SK-N-SH (cell line): ENCODE measurements around the gene MAPRE2. TPM values are rescaled to one million over a fixed set of nuclear protein-coding genes. Genes with fewer than 3 reads are reported as not detected.

ENCODE experiments used
- CTCF ChIA-PET: fragments of 300-600, 350-600 bp; formaldehyde crosslinking; extraction: SDS; loops from one replicate; lab custom pipeline; 2021; lab: Yijun Ruan, JAX
- POLR2A ChIA-PET: fragments of 350-600 bp; sonication (Branson Sonifier 250); formaldehyde crosslinking; extraction: SDS; loops from one replicate; lab custom pipeline; 2020; ENCODE audit warnings: antibody characterized with exemption, inconsistent platforms; lab: Yijun Ruan, JAX
- DNase-seq: peaks from one replicate; pipeline ENCODE4 v3.0.0; 2012
- H2AFZ ChIP-seq: fragments of 200-600 bp; sonication (generic); 2 replicates; pipeline ENCODE4 v1.8.1; 2016; ENCODE audit warnings: antibody characterized with exemption, mild to moderate bottlenecking, low read depth
- H3F3A ChIP-seq: fragments of 200-600 bp; sonication (generic); replicated peaks from 2 replicates; pipeline ENCODE3; 2016; ENCODE audit warnings: antibody characterized with exemption, mild to moderate bottlenecking; ENCODE audit not compliant: insufficient read depth
- H3K27ac ChIP-seq, 2 experiments: fragments of 200-500 bp in 1 of 2; fragments of 200-600 bp in 1 of 2; sonication (Bioruptor generic) in 1 of 2; sonication (generic), shearing (Covaris generic) in 1 of 2; 2 replicates each; pipeline versions ENCODE4 v1.5.1 to v1.6.1; 2014 to 2016; ENCODE audit warnings: low read depth in 2 of 2, inconsistent platforms in 1 of 2, low read length in 1 of 2, mild to moderate bottlenecking in 1 of 2, mixed read lengths in 1 of 2
- H3K27me3 ChIP-seq: fragments of 200-600 bp; sonication (generic), shearing (Covaris generic); 2 replicates; pipeline ENCODE4 v1.6.1; 2016; ENCODE audit warnings: mixed run types; ENCODE audit not compliant: insufficient read depth
- H3K36me3 ChIP-seq, 2 experiments: fragments of 200-500 bp in 1 of 2; fragments of 200-600 bp in 1 of 2; sonication (Bioruptor generic) in 1 of 2; sonication (generic) in 1 of 2; replicated peaks in 1 of 2; 2 replicates each; pipeline versions ENCODE3 to v1.5.1; 2014 to 2016; ENCODE audit warnings: low read length in 1 of 2, mild to moderate bottlenecking in 1 of 2; ENCODE audit not compliant: insufficient read depth in 2 of 2, control insufficient read depth in 1 of 2
- H3K4me1 ChIP-seq, 2 experiments: fragments of 200-500 bp in 1 of 2; fragments of 200-600 bp in 1 of 2; sonication (Bioruptor generic) in 1 of 2; sonication (generic), shearing (Covaris generic) in 1 of 2; 2 replicates each; pipeline versions ENCODE4 v1.5.1 to v1.6.1; 2014 to 2016; ENCODE audit warnings: low read depth in 1 of 2, low read length in 1 of 2, mixed run types in 1 of 2; ENCODE audit not compliant: insufficient read depth in 2 of 2, control insufficient read depth in 1 of 2
- H3K4me2 ChIP-seq: fragments of 200-600 bp; sonication (generic), shearing (Covaris generic); 2 replicates; pipeline ENCODE4 v1.6.1; 2017; ENCODE audit warnings: mixed run types
- H3K4me3 ChIP-seq, 2 experiments: fragments of 200-500 bp in 1 of 2; fragments of 200-600 bp in 1 of 2; sonication (Bioruptor generic) in 1 of 2; sonication (generic), shearing (Covaris generic) in 1 of 2; 2 replicates each; pipeline versions ENCODE4 v1.5.1 to v1.8.1; 2014 to 2016; ENCODE audit warnings: low read depth in 2 of 2, inconsistent platforms in 1 of 2, low read length in 1 of 2, mild to moderate bottlenecking in 1 of 2, mixed read lengths in 1 of 2, moderate library complexity in 1 of 2
- H3K79me2 ChIP-seq: fragments of 200-600 bp; sonication (generic); 2 replicates; pipeline ENCODE4 v1.8.1; 2017; ENCODE audit warnings: mild to moderate bottlenecking; ENCODE audit not compliant: insufficient read depth
- H3K9ac ChIP-seq: fragments of 200-600 bp; sonication (generic); 2 replicates; pipeline ENCODE4 v1.6.1; 2017; ENCODE audit warnings: mixed run types
- H3K9me2 ChIP-seq: fragments of 200-600 bp; sonication (generic); 2 replicates; pipeline ENCODE4 v1.6.1; 2017; ENCODE audit warnings: mixed run types
- H3K9me3 ChIP-seq: fragments of 200-600 bp; sonication (generic); 2 replicates; pipeline ENCODE4 v1.6.1; 2017; ENCODE audit warnings: mixed run types, mild to moderate bottlenecking, moderate library complexity
- H4K20me1 ChIP-seq: fragments of 200-600 bp; sonication (generic); 2 replicates; pipeline ENCODE4 v1.6.1; 2017; ENCODE audit warnings: mild to moderate bottlenecking, mixed run types; ENCODE audit not compliant: insufficient read depth
- CHD2 ChIP-seq: fragments of 150-350 bp; IDR thresholded peaks from 2 replicates; pipeline ENCODE4 v1.6.1; 2018; ENCODE audit warnings: low read length; ENCODE audit not compliant: partially characterized antibody
- ELF1 ChIP-seq: IDR thresholded peaks from 2 replicates; pipeline ENCODE4 v1.4.0; 2012
- EP300 ChIP-seq, 2 experiments: IDR thresholded peaks; 2 replicates each; pipeline versions ENCODE4 v1.4.0 to v1.6.1; 2012; ENCODE audit warnings: borderline replicate concordance in 1 of 2, low read depth in 1 of 2, low read length in 1 of 2
- EZH2phosphoT487 ChIP-seq: fragments of 200-600 bp; sonication (generic); IDR thresholded peaks from 2 replicates; pipeline ENCODE4 v1.6.1; 2017; ENCODE audit warnings: low read depth, mixed run types, mild to moderate bottlenecking, antibody characterized with exemption, moderate library complexity, borderline replicate concordance
- FOSL2 ChIP-seq: IDR thresholded peaks from 2 replicates; pipeline ENCODE4 v1.4.0; 2012; ENCODE audit warnings: low read depth, mild to moderate bottlenecking, moderate library complexity, borderline replicate concordance
- FOXJ3 ChIP-seq: sonication (generic); formaldehyde crosslinking; IDR thresholded peaks from 2 replicates; pipeline ENCODE4 v1.5.1; 2020; ENCODE audit warnings: mild to moderate bottlenecking, missing genetic modification reagents
- FOXM1 ChIP-seq: IDR thresholded peaks from 2 replicates; pipeline ENCODE4 v1.4.0; 2012; ENCODE audit warnings: low read depth, mild to moderate bottlenecking
- GABPA ChIP-seq: IDR thresholded peaks from 2 replicates; pipeline ENCODE4 v1.4.0; 2012; ENCODE audit warnings: low read depth, mild to moderate bottlenecking
- GATA2 ChIP-seq: sonication (generic); formaldehyde crosslinking; IDR thresholded peaks from 2 replicates; pipeline ENCODE4 v1.5.0; 2020; ENCODE audit warnings: mild to moderate bottlenecking, missing genetic modification reagents
- JUND ChIP-seq: IDR thresholded peaks from 2 replicates; pipeline ENCODE4 v1.4.0; 2012
- MEF2A ChIP-seq: IDR thresholded peaks from 2 replicates; pipeline ENCODE4 v1.4.0; 2012; ENCODE audit warnings: low read depth, borderline replicate concordance
- NFIC ChIP-seq: IDR thresholded peaks from 2 replicates; pipeline ENCODE4 v1.4.0; 2012; ENCODE audit warnings: borderline replicate concordance
- NRF1 ChIP-seq: IDR thresholded peaks from 2 replicates; pipeline ENCODE4 v1.6.1; 2012; ENCODE audit warnings: low read depth, mild to moderate bottlenecking, low read length
- POLR2AphosphoS5 ChIP-seq: IDR thresholded peaks from 2 replicates; pipeline ENCODE4 v1.6.1; 2012; ENCODE audit warnings: low read depth, low read length
- RAD21 ChIP-seq: IDR thresholded peaks from 2 replicates; pipeline ENCODE4 v1.6.1; 2012; ENCODE audit warnings: mild to moderate bottlenecking, low read length
- RCOR1 ChIP-seq: fragments of 150-350 bp; IDR thresholded peaks from 2 replicates; pipeline ENCODE4 v1.6.1; 2017; ENCODE audit warnings: antibody characterized with exemption, low read length
- RFX5 ChIP-seq: IDR thresholded peaks from 2 replicates; pipeline ENCODE4 v1.6.1; 2012; ENCODE audit warnings: mild to moderate bottlenecking, improper control_type of control experiment, low read length
- RXRA ChIP-seq: IDR thresholded peaks from 2 replicates; pipeline ENCODE4 v1.4.0; 2012; ENCODE audit warnings: low read depth, mild to moderate bottlenecking, borderline replicate concordance
- SIN3A ChIP-seq: IDR thresholded peaks from 2 replicates; pipeline ENCODE4 v1.6.1; 2012; ENCODE audit warnings: low read depth, mild to moderate bottlenecking, low read length, moderate library complexity, borderline replicate concordance
- SMC3 ChIP-seq: IDR thresholded peaks from 2 replicates; pipeline ENCODE4 v1.6.1; 2012; ENCODE audit warnings: low read depth, low read length, improper control_type of control experiment
- TAF1 ChIP-seq: IDR thresholded peaks from 2 replicates; pipeline ENCODE4 v1.6.1; 2012; ENCODE audit warnings: low read depth, mild to moderate bottlenecking, low read length, moderate library complexity, borderline replicate concordance
- TCF12 ChIP-seq: IDR thresholded peaks from 2 replicates; pipeline ENCODE4 v1.4.0; 2012
- TEAD4 ChIP-seq: IDR thresholded peaks from 2 replicates; pipeline ENCODE4 v1.4.0; 2012; ENCODE audit warnings: mild to moderate bottlenecking, borderline replicate concordance; ENCODE audit not compliant: insufficient read depth
- YY1 ChIP-seq: IDR thresholded peaks from 2 replicates; pipeline ENCODE4 v1.4.0; 2012; ENCODE audit warnings: low read depth, mild to moderate bottlenecking
- WGBS: methylation state at CpG from one replicate; pipeline ENCODE4 v1.1.6; 2017; ENCODE audit warnings: low lambda C conversion rate; 5-methylcytosine and 5-hydroxymethylcytosine counted together
- polyA plus RNA-seq, 3 experiments: library from polyadenylated mRNA; depleted of rRNA; stranded (reverse); fragments of >200 nt; gene quantifications; 2 replicates each; pipeline ENCODE4 v1.2.3, GENCODE V29; 2012
- TF ChIP-seq, protein P1 (sequence below): IDR thresholded peaks from 2 replicates; pipeline ENCODE4; 2012
- TF ChIP-seq, protein P2 (sequence below): IDR thresholded peaks from 2 replicates; pipeline ENCODE4 v1.4.0; 2012; ENCODE audit warnings: low read depth, borderline replicate concordance
- TF ChIP-seq, protein P3 (sequence below): fragments of 200-600 bp; sonication (generic); IDR thresholded peaks from 2 replicates; pipeline ENCODE4 v1.6.1; 2017; ENCODE audit warnings: antibody characterized with exemption, mild to moderate bottlenecking, moderate library complexity
- TF ChIP-seq, protein P4 (sequence below): fragments of 150-350 bp; IDR thresholded peaks from 2 replicates; pipeline ENCODE4 v1.6.1; 2017; ENCODE audit warnings: antibody characterized with exemption, low read length, low read depth, borderline replicate concordance
- TF ChIP-seq, protein P5 (sequence below): fragments of 150-350 bp; IDR thresholded peaks from 2 replicates; pipeline ENCODE4 v1.6.1; 2016; ENCODE audit warnings: mild to moderate bottlenecking, low read depth, low read length

The MAPRE2 gene
- polyA plus RNA-seq, 1 of the 3 experiments (the other 2 are of a cell fraction) = 11.5 TPM

DNA sequence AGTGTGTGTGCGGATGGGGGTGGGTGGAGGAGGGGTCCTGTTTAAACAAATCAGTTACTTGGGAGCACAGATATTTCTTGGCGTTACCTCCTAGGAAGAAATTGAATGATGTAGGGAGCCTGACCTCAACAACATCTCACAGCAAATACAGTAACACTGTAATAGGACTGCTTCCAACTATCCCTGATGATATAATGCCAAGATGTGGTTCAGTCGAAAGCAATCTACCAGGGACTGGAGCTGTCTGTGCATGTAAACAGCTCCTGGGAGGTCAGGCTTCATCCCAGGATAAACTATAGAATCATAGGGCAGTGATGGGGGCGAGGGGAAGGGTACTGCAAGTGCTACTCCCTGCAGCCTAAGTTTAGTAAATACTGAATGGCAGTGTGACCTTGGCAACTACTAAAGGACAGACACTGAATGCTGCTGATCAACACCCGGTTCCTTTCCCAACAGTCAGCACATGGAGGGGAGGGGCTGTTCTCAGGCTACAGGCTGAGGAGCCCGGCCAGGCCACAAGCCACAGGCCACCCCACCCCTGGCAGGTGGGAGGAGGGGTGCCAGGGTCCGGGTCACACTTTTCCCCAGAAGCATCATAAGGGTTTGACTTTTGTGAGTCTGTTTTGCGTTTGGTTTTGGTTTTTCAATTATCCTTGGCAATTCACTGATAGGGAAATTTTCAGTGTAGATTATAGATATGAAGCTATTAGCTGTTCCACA, 114.3 kb downstream of the MAPRE2 start:
- ChIA-PET POLR2A (no interaction called here), CTCF (interaction anchor here (1.4 to 4.6 kb wide), 3 partner anchors 11 to 129 kb away, joined by 4 to 28 read pairs (median 4); no protein-coding TSS in a partner anchor)
- Histone ChIP-seq H3K4me2 (no peak overlapping the region), H3K9ac (no peak overlapping the region), H3K9me3 (no peaks in the 10 kb centered on the region), H3K27me3 (no peaks in the 10 kb centered on the region), H3K4me3 (no peak overlapping the region), H3K27ac (peak overlapping the region in 1 of 2 experiments; percentile 79; a peak in 2 of 4 replicates), H2AFZ (no peak overlapping the region), H4K20me1 (no peaks in the 10 kb centered on the region), H3F3A (no peaks in the 10 kb centered on the region), H3K36me3 (no peaks in the 10 kb centered on the region), H3K4me1 (peaks cover 0 to 11% of the 10 kb centered on the region in 2 experiments; a peak in 2 of 4 replicates), H3K9me2 (no peaks in the 10 kb centered on the region), H3K79me2 (no peaks in the 10 kb centered on the region)
- 27% methylated on average over 8 of the region's 8 CpGs for WGBS
- peak; percentile 76 for DNase-seq
- TF ChIP-seq SIN3A (no peak), RXRA (no peak), FOSL2 (no peak), ELF1 (no peak), NFIC (no peak), EP300 (IDR thresholded peaks at IDR 0.05; ENCODE audit: borderline replicate concordance in 1 of 2, low read depth in 1 of 2, low read length in 1 of 2) (peak in 1 of 2 experiments; percentile 92; a peak in 2 of 4 replicates), GABPA (no peak), RFX5 (no peak), TCF12 (peak; percentile 34; the same call in 1 of the 2 replicates), GATA2 (CRISPR knock-in tag) (peak; percentile 96), SMC3 (no peak), POLR2AphosphoS5 (no peak), FOXJ3 (CRISPR knock-in tag) (peak; percentile 66; the same call in 1 of the 2 replicates), RAD21 (no peak; the same call in 1 of the 2 replicates), CHD2 (peak; percentile 89), NRF1 (no peak), TAF1 (no peak), RCOR1 (peak; percentile 92), EZH2phosphoT487 (no peak), MEF2A (no peak), YY1 (no peak), JUND (no peak), FOXM1 (no peak), TEAD4 (no peak)
- TF ChIP-seq, protein P1, sequence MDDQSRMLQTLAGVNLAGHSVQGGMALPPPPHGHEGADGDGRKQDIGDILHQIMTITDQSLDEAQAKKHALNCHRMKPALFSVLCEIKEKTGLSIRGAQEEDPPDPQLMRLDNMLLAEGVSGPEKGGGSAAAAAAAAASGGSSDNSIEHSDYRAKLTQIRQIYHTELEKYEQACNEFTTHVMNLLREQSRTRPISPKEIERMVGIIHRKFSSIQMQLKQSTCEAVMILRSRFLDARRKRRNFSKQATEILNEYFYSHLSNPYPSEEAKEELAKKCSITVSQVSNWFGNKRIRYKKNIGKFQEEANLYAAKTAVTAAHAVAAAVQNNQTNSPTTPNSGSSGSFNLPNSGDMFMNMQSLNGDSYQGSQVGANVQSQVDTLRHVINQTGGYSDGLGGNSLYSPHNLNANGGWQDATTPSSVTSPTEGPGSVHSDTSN = no peak
- TF ChIP-seq, protein P2, sequence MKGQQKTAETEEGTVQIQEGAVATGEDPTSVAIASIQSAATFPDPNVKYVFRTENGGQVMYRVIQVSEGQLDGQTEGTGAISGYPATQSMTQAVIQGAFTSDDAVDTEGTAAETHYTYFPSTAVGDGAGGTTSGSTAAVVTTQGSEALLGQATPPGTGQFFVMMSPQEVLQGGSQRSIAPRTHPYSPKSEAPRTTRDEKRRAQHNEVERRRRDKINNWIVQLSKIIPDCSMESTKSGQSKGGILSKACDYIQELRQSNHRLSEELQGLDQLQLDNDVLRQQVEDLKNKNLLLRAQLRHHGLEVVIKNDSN = no peak
- TF ChIP-seq, protein P3, sequence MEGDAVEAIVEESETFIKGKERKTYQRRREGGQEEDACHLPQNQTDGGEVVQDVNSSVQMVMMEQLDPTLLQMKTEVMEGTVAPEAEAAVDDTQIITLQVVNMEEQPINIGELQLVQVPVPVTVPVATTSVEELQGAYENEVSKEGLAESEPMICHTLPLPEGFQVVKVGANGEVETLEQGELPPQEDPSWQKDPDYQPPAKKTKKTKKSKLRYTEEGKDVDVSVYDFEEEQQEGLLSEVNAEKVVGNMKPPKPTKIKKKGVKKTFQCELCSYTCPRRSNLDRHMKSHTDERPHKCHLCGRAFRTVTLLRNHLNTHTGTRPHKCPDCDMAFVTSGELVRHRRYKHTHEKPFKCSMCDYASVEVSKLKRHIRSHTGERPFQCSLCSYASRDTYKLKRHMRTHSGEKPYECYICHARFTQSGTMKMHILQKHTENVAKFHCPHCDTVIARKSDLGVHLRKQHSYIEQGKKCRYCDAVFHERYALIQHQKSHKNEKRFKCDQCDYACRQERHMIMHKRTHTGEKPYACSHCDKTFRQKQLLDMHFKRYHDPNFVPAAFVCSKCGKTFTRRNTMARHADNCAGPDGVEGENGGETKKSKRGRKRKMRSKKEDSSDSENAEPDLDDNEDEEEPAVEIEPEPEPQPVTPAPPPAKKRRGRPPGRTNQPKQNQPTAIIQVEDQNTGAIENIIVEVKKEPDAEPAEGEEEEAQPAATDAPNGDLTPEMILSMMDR = no peak
- TF ChIP-seq, protein P4, sequence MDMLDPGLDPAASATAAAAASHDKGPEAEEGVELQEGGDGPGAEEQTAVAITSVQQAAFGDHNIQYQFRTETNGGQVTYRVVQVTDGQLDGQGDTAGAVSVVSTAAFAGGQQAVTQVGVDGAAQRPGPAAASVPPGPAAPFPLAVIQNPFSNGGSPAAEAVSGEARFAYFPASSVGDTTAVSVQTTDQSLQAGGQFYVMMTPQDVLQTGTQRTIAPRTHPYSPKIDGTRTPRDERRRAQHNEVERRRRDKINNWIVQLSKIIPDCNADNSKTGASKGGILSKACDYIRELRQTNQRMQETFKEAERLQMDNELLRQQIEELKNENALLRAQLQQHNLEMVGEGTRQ = no peak
- TF ChIP-seq, protein P5, sequence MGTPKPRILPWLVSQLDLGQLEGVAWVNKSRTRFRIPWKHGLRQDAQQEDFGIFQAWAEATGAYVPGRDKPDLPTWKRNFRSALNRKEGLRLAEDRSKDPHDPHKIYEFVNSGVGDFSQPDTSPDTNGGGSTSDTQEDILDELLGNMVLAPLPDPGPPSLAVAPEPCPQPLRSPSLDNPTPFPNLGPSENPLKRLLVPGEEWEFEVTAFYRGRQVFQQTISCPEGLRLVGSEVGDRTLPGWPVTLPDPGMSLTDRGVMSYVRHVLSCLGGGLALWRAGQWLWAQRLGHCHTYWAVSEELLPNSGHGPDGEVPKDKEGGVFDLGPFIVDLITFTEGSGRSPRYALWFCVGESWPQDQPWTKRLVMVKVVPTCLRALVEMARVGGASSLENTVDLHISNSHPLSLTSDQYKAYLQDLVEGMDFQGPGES = no peak
